K562 (cell line): ENCODE measurements around the gene C1orf116. TPM values are rescaled to one million over a fixed set of nuclear protein-coding genes. Genes with fewer than 3 reads are reported as not detected.
A peak's percentile ranks its signal among the peaks of the same experiment; 100 is the strongest.

Source experiments
- BACH1 ChIP-seq: fragments of 200-800 bp; sonication (Bioruptor generic); IDR thresholded peaks from 2 replicates; pipeline ENCODE4 v1.6.1; 2016; ENCODE audit warnings: missing genetic modification characterization, missing compliant biosample characterization
- DIDO1 ChIP-seq: fragments of 450-650 bp; IDR thresholded peaks from 2 replicates; pipeline ENCODE4 v1.6.1; 2016; ENCODE audit warnings: low read depth, missing biosample characterization, missing genetic modification characterization
- FOXJ3 ChIP-seq: sonication (generic); formaldehyde crosslinking; IDR thresholded peaks from 2 replicates; pipeline ENCODE4 v1.4.0; 2020; ENCODE audit warnings: mild to moderate bottlenecking, missing genetic modification reagents
- FOXM1 ChIP-seq, 2 experiments: fragments of 450-650 bp in 1 of 2; sonication (generic) in 1 of 2; formaldehyde crosslinking in 1 of 2; IDR thresholded peaks; 2 replicates each; pipeline versions ENCODE4 v1.6.1 to v1.9.0; 2017 to 2022; ENCODE audit warnings: low read depth in 2 of 2, mild to moderate bottlenecking in 2 of 2, missing genetic modification reagents in 1 of 2, moderate library complexity in 1 of 2
- NFE2 ChIP-seq: IDR thresholded peaks from 2 replicates; pipeline ENCODE4 v1.6.1; 2014; ENCODE audit warnings: antibody characterized with exemption, low read depth
- POLR2AphosphoS5 ChIP-seq: IDR thresholded peaks from 2 replicates; pipeline ENCODE4 v1.6.1; 2011; ENCODE audit warnings: mild to moderate bottlenecking, low read depth, low read length, moderate library complexity; ENCODE audit not compliant: control insufficient read depth, insufficient read depth
- SMAD1 ChIP-seq: fragments of 150-350 bp; IDR thresholded peaks from 2 replicates; pipeline ENCODE4 v1.6.1; 2014; ENCODE audit warnings: low read length, low read depth; ENCODE audit not compliant: partially characterized antibody
- TCF7 ChIP-seq: sonication (generic); IDR thresholded peaks from 2 replicates; pipeline ENCODE4 v1.6.1; 2016; ENCODE audit warnings: antibody characterized with exemption, borderline replicate concordance
- TCF7L2 ChIP-seq: fragments of 150-350 bp; IDR thresholded peaks from 2 replicates; pipeline ENCODE4 v1.6.1; 2016; ENCODE audit warnings: low read depth, mild to moderate bottlenecking, low read length, moderate library complexity
- XRCC3 ChIP-seq: fragments of 450-650 bp; IDR thresholded peaks from 2 replicates; pipeline ENCODE4 v1.6.1; 2017; ENCODE audit warnings: mild to moderate bottlenecking, moderate library complexity
- ZKSCAN8 ChIP-seq: fragments of 200-800 bp; sonication (Bioruptor generic); IDR thresholded peaks from 2 replicates; pipeline ENCODE4 v1.6.1; 2016; ENCODE audit warnings: missing genetic modification characterization, missing compliant biosample characterization
- ZNF324 ChIP-seq: fragments of 250-450 bp; sonication (Bioruptor Pico); IDR thresholded peaks from 2 replicates; pipeline ENCODE4 v1.4.0; 2020; ENCODE audit warnings: mild to moderate bottlenecking
- ZNF696 ChIP-seq: fragments of 250-450 bp; sonication (Bioruptor Pico); conservative IDR thresholded peaks from 2 replicates; pipeline ENCODE4 v1.4.0; 2020; ENCODE audit warnings: mild to moderate bottlenecking, moderate library complexity
- polyA plus RNA-seq, 8 experiments: library from polyadenylated mRNA; depleted of rRNA in 4 of 8; stranded (reverse) in 5 of 8; unstranded in 3 of 8; fragments of >200 nt; fragmentation: Nextera tagmentation in 2 of 8; fragmentation: Illumina TruSeq in 1 of 8; extraction: Ambion mirVana in 2 of 8; extraction: Trizol in 1 of 8; gene quantifications; 2 replicates each; pipeline versions ENCODE4 v1.2.1 to v1.2.3, GENCODE V29; 2011 to 2014; ENCODE audit warnings: inconsistent platforms in 1 of 8, missing spikeins in 1 of 8
- total RNA-seq, 7 experiments: library from RNA; depleted of rRNA in 6 of 7; stranded (reverse); fragments of >200 nt in 6 of 7; fragmentation: Illumina TruSeq in 2 of 7; extraction: Trizol in 2 of 7; gene quantifications; 2 replicates each; pipeline versions ENCODE4 v1.2.1 to v1.2.3, GENCODE V29; 2011 to 2021; ENCODE audit warnings: low replicate concordance in 1 of 7
- TF ChIP-seq, protein P1 (sequence below): conservative IDR thresholded peaks from 2 replicates; pipeline ENCODE4 v1.6.1; 2011; ENCODE audit warnings: low read depth, mild to moderate bottlenecking, low read length; ENCODE audit not compliant: control insufficient read depth
- TF ChIP-seq, protein P2 (sequence below), 2 experiments: fragments of 200-800 bp in 1 of 2; sonication (Bioruptor generic) in 1 of 2; sonication (generic) in 1 of 2; formaldehyde crosslinking in 1 of 2; IDR thresholded peaks in 1 of 2; conservative IDR thresholded peaks in 1 of 2; 2 replicates each; pipeline versions ENCODE4 v1.5.0 to v1.6.1; 2016 to 2020; ENCODE audit warnings: missing compliant biosample characterization in 1 of 2, missing genetic modification characterization in 1 of 2, missing genetic modification reagents in 1 of 2
- TF ChIP-seq, protein P3 (sequence below): fragments of 250-450 bp; sonication (Bioruptor Pico); IDR thresholded peaks from 2 replicates; pipeline ENCODE4 v1.8.0; 2022; ENCODE audit warnings: inconsistent platforms
- TF ChIP-seq, protein P4 (sequence below), 2 experiments: IDR thresholded peaks; 2 replicates each; pipeline ENCODE4 v1.6.1; 2012; ENCODE audit warnings: improper control_type of control experiment in 2 of 2, low read depth in 2 of 2, low read length in 2 of 2, borderline replicate concordance in 1 of 2
- TF ChIP-seq, protein P5 (sequence below): IDR thresholded peaks from 2 replicates; pipeline ENCODE4 v1.6.1; 2014; ENCODE audit warnings: antibody characterized with exemption

The C1orf116 gene
- total and polyA plus RNA-seq, 9 of the 15 experiments (the other 6 are each of a cell fraction or from before 2014, with no cell fraction given): 0.62 to 3.0 (median 0.95) TPM

DNA sequence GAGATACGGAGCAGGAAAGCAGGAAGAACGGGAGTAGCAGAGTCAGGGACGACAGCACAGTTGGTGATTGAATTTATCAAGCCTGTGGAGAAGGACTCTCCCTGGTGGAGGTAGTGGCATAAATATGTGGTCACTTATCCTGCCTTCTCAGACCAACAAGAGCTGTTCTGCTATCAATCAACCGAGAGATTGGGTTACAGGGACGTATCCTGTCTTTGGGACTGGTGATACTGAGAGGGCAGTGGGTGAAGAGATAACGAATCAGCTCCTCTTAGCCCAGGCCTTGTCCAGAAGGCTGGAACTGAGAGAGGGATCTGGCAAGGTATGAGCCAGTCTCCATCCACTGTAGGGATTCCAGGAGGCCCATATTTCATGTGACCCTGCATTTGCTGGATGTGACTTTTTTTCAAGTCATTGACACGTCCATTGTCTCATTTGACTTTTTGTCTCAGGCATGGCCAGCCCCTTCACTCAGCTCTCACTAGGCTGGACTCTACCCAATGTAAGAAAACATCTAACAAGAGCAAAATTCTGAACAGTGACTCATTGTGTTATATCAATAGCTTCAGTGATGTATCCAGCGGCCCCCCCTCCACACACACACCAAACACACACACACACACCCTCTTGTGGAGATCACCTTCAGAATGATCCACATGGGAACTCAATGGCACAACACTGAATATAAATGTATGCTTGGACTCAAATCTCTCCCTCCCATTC is 11.3 kb downstream of the C1orf116 start (continued):
- TF ChIP-seq, protein P1, sequence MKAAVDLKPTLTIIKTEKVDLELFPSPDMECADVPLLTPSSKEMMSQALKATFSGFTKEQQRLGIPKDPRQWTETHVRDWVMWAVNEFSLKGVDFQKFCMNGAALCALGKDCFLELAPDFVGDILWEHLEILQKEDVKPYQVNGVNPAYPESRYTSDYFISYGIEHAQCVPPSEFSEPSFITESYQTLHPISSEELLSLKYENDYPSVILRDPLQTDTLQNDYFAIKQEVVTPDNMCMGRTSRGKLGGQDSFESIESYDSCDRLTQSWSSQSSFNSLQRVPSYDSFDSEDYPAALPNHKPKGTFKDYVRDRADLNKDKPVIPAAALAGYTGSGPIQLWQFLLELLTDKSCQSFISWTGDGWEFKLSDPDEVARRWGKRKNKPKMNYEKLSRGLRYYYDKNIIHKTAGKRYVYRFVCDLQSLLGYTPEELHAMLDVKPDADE: peak; percentile 84
- TF ChIP-seq, protein P2, sequence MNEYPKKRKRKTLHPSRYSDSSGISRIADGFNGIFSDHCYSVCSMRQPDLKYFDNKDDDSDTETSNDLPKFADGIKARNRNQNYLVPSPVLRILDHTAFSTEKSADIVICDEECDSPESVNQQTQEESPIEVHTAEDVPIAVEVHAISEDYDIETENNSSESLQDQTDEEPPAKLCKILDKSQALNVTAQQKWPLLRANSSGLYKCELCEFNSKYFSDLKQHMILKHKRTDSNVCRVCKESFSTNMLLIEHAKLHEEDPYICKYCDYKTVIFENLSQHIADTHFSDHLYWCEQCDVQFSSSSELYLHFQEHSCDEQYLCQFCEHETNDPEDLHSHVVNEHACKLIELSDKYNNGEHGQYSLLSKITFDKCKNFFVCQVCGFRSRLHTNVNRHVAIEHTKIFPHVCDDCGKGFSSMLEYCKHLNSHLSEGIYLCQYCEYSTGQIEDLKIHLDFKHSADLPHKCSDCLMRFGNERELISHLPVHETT (CRISPR knock-in tag; conservative IDR thresholded peaks at IDR 0.05 in 1 of 2, IDR thresholded peaks at IDR 0.05 in 1 of 2): peak in 1 of 2 experiments; percentile 91; a peak in 2 of 4 replicates
- TF ChIP-seq DIDO1 (tag) (peak; percentile 31; the same call in 1 of the 2 replicates), TCF7L2 (no peak), SMAD1 (no peak), FOXM1 (IDR thresholded peaks at IDR 0.05; ENCODE audit: low read depth) (peak; percentile 86; the same call in 1 of the 2 replicates), FOXM1 (CRISPR knock-in tag; IDR thresholded peaks at IDR 0.05; ENCODE audit: low read depth) (no peak), XRCC3 (no peak), ZKSCAN8 (peak; percentile 85; the same call in 1 of the 2 replicates), ZNF696 (CRISPR knock-in tag) (no peak), FOXJ3 (CRISPR knock-in tag) (no peak), NFE2 (no peak; the same call in none of the 2 replicates), ZNF324 (CRISPR knock-in tag) (0 out of 2 replicates have a peak, but pooled peaks have one; percentile 12), POLR2AphosphoS5 (peak; percentile 97), BACH1 (tag) (peak; percentile 82; the same call in 1 of the 2 replicates), TCF7 (no peak)
- TF ChIP-seq, protein P3, sequence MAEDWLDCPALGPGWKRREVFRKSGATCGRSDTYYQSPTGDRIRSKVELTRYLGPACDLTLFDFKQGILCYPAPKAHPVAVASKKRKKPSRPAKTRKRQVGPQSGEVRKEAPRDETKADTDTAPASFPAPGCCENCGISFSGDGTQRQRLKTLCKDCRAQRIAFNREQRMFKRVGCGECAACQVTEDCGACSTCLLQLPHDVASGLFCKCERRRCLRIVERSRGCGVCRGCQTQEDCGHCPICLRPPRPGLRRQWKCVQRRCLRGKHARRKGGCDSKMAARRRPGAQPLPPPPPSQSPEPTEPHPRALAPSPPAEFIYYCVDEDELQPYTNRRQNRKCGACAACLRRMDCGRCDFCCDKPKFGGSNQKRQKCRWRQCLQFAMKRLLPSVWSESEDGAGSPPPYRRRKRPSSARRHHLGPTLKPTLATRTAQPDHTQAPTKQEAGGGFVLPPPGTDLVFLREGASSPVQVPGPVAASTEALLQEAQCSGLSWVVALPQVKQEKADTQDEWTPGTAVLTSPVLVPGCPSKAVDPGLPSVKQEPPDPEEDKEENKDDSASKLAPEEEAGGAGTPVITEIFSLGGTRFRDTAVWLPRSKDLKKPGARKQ (CRISPR knock-in tag): no peak
- TF ChIP-seq, protein P4, sequence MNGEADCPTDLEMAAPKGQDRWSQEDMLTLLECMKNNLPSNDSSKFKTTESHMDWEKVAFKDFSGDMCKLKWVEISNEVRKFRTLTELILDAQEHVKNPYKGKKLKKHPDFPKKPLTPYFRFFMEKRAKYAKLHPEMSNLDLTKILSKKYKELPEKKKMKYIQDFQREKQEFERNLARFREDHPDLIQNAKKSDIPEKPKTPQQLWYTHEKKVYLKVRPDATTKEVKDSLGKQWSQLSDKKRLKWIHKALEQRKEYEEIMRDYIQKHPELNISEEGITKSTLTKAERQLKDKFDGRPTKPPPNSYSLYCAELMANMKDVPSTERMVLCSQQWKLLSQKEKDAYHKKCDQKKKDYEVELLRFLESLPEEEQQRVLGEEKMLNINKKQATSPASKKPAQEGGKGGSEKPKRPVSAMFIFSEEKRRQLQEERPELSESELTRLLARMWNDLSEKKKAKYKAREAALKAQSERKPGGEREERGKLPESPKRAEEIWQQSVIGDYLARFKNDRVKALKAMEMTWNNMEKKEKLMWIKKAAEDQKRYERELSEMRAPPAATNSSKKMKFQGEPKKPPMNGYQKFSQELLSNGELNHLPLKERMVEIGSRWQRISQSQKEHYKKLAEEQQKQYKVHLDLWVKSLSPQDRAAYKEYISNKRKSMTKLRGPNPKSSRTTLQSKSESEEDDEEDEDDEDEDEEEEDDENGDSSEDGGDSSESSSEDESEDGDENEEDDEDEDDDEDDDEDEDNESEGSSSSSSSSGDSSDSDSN (IDR thresholded peaks at IDR 0.05; ENCODE audit: borderline replicate concordance in 1 of 2, low read depth in 2 of 2, low read length in 2 of 2): peak; percentile 42 to 77; a peak in 1 of 4 replicates
- TF ChIP-seq, protein P5, sequence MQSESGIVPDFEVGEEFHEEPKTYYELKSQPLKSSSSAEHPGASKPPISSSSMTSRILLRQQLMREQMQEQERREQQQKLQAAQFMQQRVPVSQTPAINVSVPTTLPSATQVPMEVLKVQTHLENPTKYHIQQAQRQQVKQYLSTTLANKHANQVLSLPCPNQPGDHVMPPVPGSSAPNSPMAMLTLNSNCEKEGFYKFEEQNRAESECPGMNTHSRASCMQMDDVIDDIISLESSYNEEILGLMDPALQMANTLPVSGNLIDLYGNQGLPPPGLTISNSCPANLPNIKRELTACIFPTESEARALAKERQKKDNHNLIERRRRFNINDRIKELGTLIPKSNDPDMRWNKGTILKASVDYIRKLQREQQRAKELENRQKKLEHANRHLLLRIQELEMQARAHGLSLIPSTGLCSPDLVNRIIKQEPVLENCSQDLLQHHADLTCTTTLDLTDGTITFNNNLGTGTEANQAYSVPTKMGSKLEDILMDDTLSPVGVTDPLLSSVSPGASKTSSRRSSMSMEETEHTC: peak; percentile 43; the same call in 1 of the 2 replicates
